A673 (cell line): ENCODE measurements around the gene NUMA1. TPM values are rescaled to one million over a fixed set of nuclear protein-coding genes. Genes with fewer than 3 reads are reported as not detected.

Experiments
- BruUV-seq: library from RNA; stranded (reverse); fragments of 400-500 nt; replicated peaks from 2 replicates; lab custom pipeline; 2021; lab: Mats Ljungman, UMichigan
- CTCF ChIA-PET: fragments of 300-600 bp; sonication (Branson Sonifier 250); formaldehyde crosslinking; loops from one replicate; lab custom pipeline; 2022; ENCODE audit warnings: antibody characterized with exemption; lab: Charles Lee
- POLR2A ChIA-PET: fragments of 300-600 bp; sonication (Branson Sonifier 250); formaldehyde crosslinking; loops from one replicate; lab custom pipeline; 2022; ENCODE audit warnings: antibody characterized with exemption; ENCODE audit not compliant: low non-redundant PET; lab: Charles Lee
- DNase-seq: peaks from one replicate; pipeline ENCODE4 v3.0.0-alpha.2; 2015; ENCODE audit warnings: low spot score
- H3K27ac ChIP-seq: fragments of 200-600 bp; sonication (generic); 2 replicates; pipeline ENCODE4 v1.5.1; 2016; ENCODE audit warnings: mixed run types, low read depth, mild to moderate bottlenecking, mixed read lengths, antibody characterized with exemption, low read length; ENCODE audit not compliant: poor library complexity, severe bottlenecking
- H3K27me3 ChIP-seq: fragments of 200-600 bp; sonication (generic); replicated peaks from 2 replicates; pipeline ENCODE4 v1.6.1; 2017; ENCODE audit warnings: mixed run types, low read depth, mild to moderate bottlenecking, mixed read lengths, antibody characterized with exemption, low read length; ENCODE audit not compliant: insufficient read depth, poor library complexity
- H3K36me3 ChIP-seq: fragments of 200-600 bp; sonication (generic); 2 replicates; pipeline ENCODE4 v1.6.1; 2016; ENCODE audit warnings: mixed run types, mild to moderate bottlenecking, mixed read lengths, antibody characterized with exemption, low read length; ENCODE audit not compliant: insufficient read depth, poor library complexity, severe bottlenecking
- H3K4me1 ChIP-seq: fragments of 200-600 bp; sonication (generic); 2 replicates; pipeline ENCODE4 v1.6.1; 2017; ENCODE audit warnings: mixed run types, mild to moderate bottlenecking, mixed read lengths, antibody characterized with exemption, low read length; ENCODE audit not compliant: insufficient read depth, poor library complexity, severe bottlenecking
- H3K4me3 ChIP-seq: fragments of 200-600 bp; sonication (generic); 2 replicates; pipeline ENCODE4 v1.5.1; 2016; ENCODE audit warnings: low read depth, mixed run types, mild to moderate bottlenecking, mixed read lengths, low read length; ENCODE audit not compliant: poor library complexity, severe bottlenecking
- H3K9me3 ChIP-seq: fragments of 200-600 bp; sonication (generic); 2 replicates; pipeline ENCODE4 v1.6.1; 2016; ENCODE audit warnings: mixed run types, low read depth, mild to moderate bottlenecking, mixed read lengths, antibody characterized with exemption, low read length; ENCODE audit not compliant: poor library complexity, severe bottlenecking
- EZH2 ChIP-seq: fragments of 200-600 bp; sonication (generic); IDR thresholded peaks from 2 replicates; pipeline ENCODE4 v1.6.1; 2017; ENCODE audit warnings: borderline replicate concordance, low read depth, mild to moderate bottlenecking, mixed read lengths, antibody characterized with exemption, low read length; ENCODE audit not compliant: poor library complexity, severe bottlenecking
- intact Hi-C: fragments of 100-400 bp; cut with micrococcal nuclease; formaldehyde crosslinking; loops from one replicate; pipeline ENCODE4 v1.10.0; 2022; ENCODE audit not compliant: unreplicated experiment
- total RNA-seq: library from RNA; stranded (reverse); gene quantifications from 2 replicates; pipeline ENCODE4 v1.2.3, GENCODE V29; 2021
- TF ChIP-seq, protein P1 (sequence below): fragments of 300-800, 200-600 bp; sonication (generic); conservative IDR thresholded peaks from 2 replicates; pipeline ENCODE4 v1.5.1; 2017; ENCODE audit warnings: low read depth, mild to moderate bottlenecking, antibody characterized with exemption, low read length, moderate library complexity, mixed read lengths

NUMA1 gene
- total RNA-seq, 1 experiment from 2014 or later = 216 TPM

GRCh38 chr11:72102946-72103753 is 22.8 kb upstream of the NUMA1 start, which contains the start of gene LAMTOR1:
TSS of gene LAMTOR1 (minus strand) at chr11:72103297. CDS start at chr11:72103224, 73 bp downstream.
- Histone ChIP-seq H3K27ac (peak within 1 kb of the TSS; percentile 94), H3K4me3 (peak within 1 kb of the TSS; percentile 88), H3K9me3 (no peaks in the 10 kb centered on the region), H3K27me3 (no peaks in the 10 kb centered on the region), H3K4me1 (peaks cover 14% of the 10 kb centered on the region), H3K36me3 (peaks cover 11% of the 10 kb centered on the region)
- intact Hi-C loops = loop anchor here (1.0 kb wide), 2 partner anchors 9 to 23 kb away; partner anchors contain the start of genes ANAPC15, LRRC51 and NUMA1
- ChIA-PET CTCF (no interaction called here), POLR2A (no interaction called here)
- TF ChIP-seq EZH2 = no peak
- TF ChIP-seq, protein P1, sequence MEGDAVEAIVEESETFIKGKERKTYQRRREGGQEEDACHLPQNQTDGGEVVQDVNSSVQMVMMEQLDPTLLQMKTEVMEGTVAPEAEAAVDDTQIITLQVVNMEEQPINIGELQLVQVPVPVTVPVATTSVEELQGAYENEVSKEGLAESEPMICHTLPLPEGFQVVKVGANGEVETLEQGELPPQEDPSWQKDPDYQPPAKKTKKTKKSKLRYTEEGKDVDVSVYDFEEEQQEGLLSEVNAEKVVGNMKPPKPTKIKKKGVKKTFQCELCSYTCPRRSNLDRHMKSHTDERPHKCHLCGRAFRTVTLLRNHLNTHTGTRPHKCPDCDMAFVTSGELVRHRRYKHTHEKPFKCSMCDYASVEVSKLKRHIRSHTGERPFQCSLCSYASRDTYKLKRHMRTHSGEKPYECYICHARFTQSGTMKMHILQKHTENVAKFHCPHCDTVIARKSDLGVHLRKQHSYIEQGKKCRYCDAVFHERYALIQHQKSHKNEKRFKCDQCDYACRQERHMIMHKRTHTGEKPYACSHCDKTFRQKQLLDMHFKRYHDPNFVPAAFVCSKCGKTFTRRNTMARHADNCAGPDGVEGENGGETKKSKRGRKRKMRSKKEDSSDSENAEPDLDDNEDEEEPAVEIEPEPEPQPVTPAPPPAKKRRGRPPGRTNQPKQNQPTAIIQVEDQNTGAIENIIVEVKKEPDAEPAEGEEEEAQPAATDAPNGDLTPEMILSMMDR = peak; percentile 48
- peak; percentile 100 for DNase-seq
- no TSS peak for BruUV-seq

- Histone ChIP-seq H3K4me1 (peaks cover 14% of the 10 kb centered on the region), H3K27ac (peak overlapping the region; percentile 94), H3K27me3 (no peaks in the 10 kb centered on the region), H3K4me3 (peak overlapping the region; percentile 88), H3K36me3 (peaks cover 17% of the 10 kb centered on the region), H3K9me3 (no peaks in the 10 kb centered on the region)
- no TSS peak for BruUV-seq
- TF ChIP-seq, protein P1 = no peak
- TF ChIP-seq EZH2 = no peak
- ChIA-PET CTCF (no interaction called here), POLR2A (no interaction called here)
- DNase-seq = no peak
- intact Hi-C loops = no loop called here
These were observed 22.2 kb upstream of the NUMA1 start for GRCh38 chr11:72102631-72102945.

- TF ChIP-seq EZH2 = no peak
- TF ChIP-seq, protein P1 = no peak
- TSS peak; percentile 66 for BruUV-seq
- no peak for DNase-seq
- Histone ChIP-seq H3K36me3 (peaks cover 21% of the 10 kb centered on the region), H3K4me3 (peak overlapping the region; percentile 88), H3K4me1 (peaks cover 14% of the 10 kb centered on the region), H3K27ac (peak overlapping the region; percentile 94), H3K9me3 (no peaks in the 10 kb centered on the region), H3K27me3 (no peaks in the 10 kb centered on the region)
- POLR2A ChIA-PET = no interaction called here
- intact Hi-C loops = no loop called here
- CTCF ChIA-PET = no interaction called here
These were observed 21.8 kb upstream of the NUMA1 start for GRCh38 chr11:72102162-72102561.
